ENCODE data around the gene TLX3. TPM values are rescaled to one million over a fixed set of nuclear protein-coding genes. Genes with fewer than 3 reads are reported as not detected.

Gene TLX3
- total RNA-seq, 1 experiment from 2014 or later, result not detected

DNA sequence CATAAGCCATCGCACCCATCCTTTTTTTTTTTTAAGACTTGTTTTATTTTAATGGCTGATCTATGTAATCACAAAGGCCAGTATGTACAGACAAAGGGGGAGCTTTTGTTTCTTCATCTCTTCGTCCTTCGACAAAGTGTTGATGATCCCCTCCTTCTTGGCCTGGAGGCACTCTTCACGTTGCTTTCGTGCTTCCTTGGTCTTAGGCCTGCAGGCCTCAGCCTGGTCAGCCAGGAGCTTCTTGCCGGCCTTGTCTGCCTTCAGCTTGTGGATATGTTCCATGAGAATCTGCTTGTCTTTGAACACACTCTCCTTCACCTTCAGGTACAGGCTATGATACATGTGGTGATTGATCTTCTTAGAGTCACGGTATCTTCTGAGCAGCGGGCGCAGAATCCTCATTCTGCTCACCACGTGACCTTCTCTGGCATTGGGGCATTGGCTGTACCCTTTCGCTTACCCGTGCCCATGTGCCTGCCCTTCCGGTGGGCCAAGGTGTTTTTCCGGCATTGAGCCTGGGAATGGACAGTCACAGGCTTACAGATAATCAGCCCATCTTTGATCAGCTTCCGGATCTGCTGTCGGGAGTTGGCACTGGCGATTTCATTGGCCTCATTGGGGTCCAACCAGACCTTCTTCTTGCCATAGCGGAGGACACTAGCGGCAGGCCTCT, 36.0 kb downstream of the TLX3 start:
- H3K9ac ChIP-seq (ENCODE audit: extremely low read depth, insufficient read length, low read length), result no peak overlapping the region
- WGBS (ENCODE audit: extremely low coverage, insufficient read length, low lambda C conversion rate), result no CpG with 5 or more reads among the region's 19 CpGs
- H3K56ac ChIP-seq (ENCODE audit: insufficient read length, low read depth, low read length), result no peak overlapping the region

More for the DNA sequence above, 36.0 kb downstream of the TLX3 start:
- no peaks in the 10 kb centered on the region for H4K20me1 ChIP-seq (ENCODE audit: control insufficient read depth, insufficient read depth, insufficient read length)
- H3K18ac ChIP-seq (ENCODE audit: insufficient read length, low read depth, low read length), result no peak overlapping the region
- H3K27ac Mint-ChIP-seq, result no peak overlapping the region; a peak in 2 of 7 replicates
- H3K4ac ChIP-seq (ENCODE audit: low read depth, low read length), result no peak overlapping the region
- H3K4me1 Mint-ChIP-seq, result peaks cover 0 to 4% of the 10 kb centered on the region in 2 experiments; a peak in 1 of 4 replicates
- no peaks in the 10 kb centered on the region for H3K79me1 ChIP-seq (ENCODE audit: insufficient read depth, low read depth, low read length, poor library complexity, severe bottlenecking)
- H3K4me3 Mint-ChIP-seq, result no peak overlapping the region
- peaks cover 11% of the 10 kb centered on the region for H3K27me3 Mint-ChIP-seq (ENCODE audit: low read depth)
- H3K79me2 ChIP-seq (ENCODE audit: insufficient read depth, low read length), result no peaks in the 10 kb centered on the region
- H3K9me3 ChIP-seq (ENCODE audit: control insufficient read depth, low read depth, low read length), result no peaks in the 10 kb centered on the region
- no peak overlapping the region for H2AK5ac ChIP-seq (ENCODE audit: insufficient read length, low read length)
- no peak overlapping the region for H4K91ac ChIP-seq (ENCODE audit: insufficient read length, low read depth, low read length)
- H2BK120ac ChIP-seq (ENCODE audit: low read depth, low read length, poor library complexity, severe bottlenecking), result no peak overlapping the region
- H3K27ac ChIP-seq (ENCODE audit: insufficient read length, low read depth, low read length), result no peak overlapping the region
- no peaks in the 10 kb centered on the region for H3K23me2 ChIP-seq (ENCODE audit: insufficient read length, low read depth, low read length, poor library complexity, severe bottlenecking)
- no peak overlapping the region for H3K4me2 ChIP-seq (ENCODE audit: insufficient read depth, insufficient read length, low read length)
- no peak overlapping the region for H2BK20ac ChIP-seq (ENCODE audit: low read depth, low read length, poor library complexity, severe bottlenecking)
- H2BK12ac ChIP-seq (ENCODE audit: insufficient read length, low read depth, low read length), result no peak overlapping the region
- H4K8ac ChIP-seq (replicated peaks; ENCODE audit: insufficient read length, low read depth, low read length), result no peak overlapping the region
- no peak overlapping the region for H2BK15ac ChIP-seq (ENCODE audit: low read depth, low read length)
- H4K5ac ChIP-seq (ENCODE audit: insufficient read length, low read depth, low read length), result no peak overlapping the region
- no peak overlapping the region for H2AFZ ChIP-seq (ENCODE audit: low read length)
- peaks cover 0 to 3% of the 10 kb centered on the region in 2 experiments; a peak in 2 of 5 replicates for H3K9me3 Mint-ChIP-seq
- no peak overlapping the region for H3K14ac ChIP-seq (ENCODE audit: insufficient read depth, low read length)
- H3K4me1 ChIP-seq (ENCODE audit: insufficient read depth, low read length), result no peaks in the 10 kb centered on the region
- no peak overlapping the region for H3K23ac ChIP-seq (ENCODE audit: insufficient read length, low read depth, low read length)
- no peaks in the 10 kb centered on the region for H3K36me3 Mint-ChIP-seq (ENCODE audit: insufficient read depth in 1 of 3, low read depth in 3 of 3)
- no peak overlapping the region for H2BK5ac ChIP-seq (ENCODE audit: insufficient read length, low read length)
- no peaks in the 10 kb centered on the region for H3K27me3 ChIP-seq (ENCODE audit: insufficient read depth, low read length)
- no peak for DNase-seq
- TF ChIP-seq, protein P1, sequence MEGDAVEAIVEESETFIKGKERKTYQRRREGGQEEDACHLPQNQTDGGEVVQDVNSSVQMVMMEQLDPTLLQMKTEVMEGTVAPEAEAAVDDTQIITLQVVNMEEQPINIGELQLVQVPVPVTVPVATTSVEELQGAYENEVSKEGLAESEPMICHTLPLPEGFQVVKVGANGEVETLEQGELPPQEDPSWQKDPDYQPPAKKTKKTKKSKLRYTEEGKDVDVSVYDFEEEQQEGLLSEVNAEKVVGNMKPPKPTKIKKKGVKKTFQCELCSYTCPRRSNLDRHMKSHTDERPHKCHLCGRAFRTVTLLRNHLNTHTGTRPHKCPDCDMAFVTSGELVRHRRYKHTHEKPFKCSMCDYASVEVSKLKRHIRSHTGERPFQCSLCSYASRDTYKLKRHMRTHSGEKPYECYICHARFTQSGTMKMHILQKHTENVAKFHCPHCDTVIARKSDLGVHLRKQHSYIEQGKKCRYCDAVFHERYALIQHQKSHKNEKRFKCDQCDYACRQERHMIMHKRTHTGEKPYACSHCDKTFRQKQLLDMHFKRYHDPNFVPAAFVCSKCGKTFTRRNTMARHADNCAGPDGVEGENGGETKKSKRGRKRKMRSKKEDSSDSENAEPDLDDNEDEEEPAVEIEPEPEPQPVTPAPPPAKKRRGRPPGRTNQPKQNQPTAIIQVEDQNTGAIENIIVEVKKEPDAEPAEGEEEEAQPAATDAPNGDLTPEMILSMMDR (conservative IDR thresholded peaks at IDR 0.05), result no peak
- H3T11ph ChIP-seq (ENCODE audit: low read length), result no peak overlapping the region
